Left ventricle myocardium superior (tissue), 1 donor: ENCODE results near the gene SERBP1. TPM values are rescaled to one million over a fixed set of nuclear protein-coding genes. Genes with fewer than 3 reads are reported as not detected.

Experiments used
- ATAC-seq: fragments of 200-7000 bp; cut with Tn5 transposase; one replicate; pipeline ENCODE4 v1.9.1; 2020; ENCODE audit warnings: mild to moderate bottlenecking, moderate library complexity
- DNase-seq: peaks from one replicate; pipeline ENCODE4 v3.0.0-alpha.2; 2020
- intact Hi-C: fragments of 100-400 bp; cut with micrococcal nuclease; formaldehyde crosslinking; loops from one replicate; pipeline ENCODE4 v1.11.0; 2022
- total RNA-seq: library from RNA; stranded (reverse); fragmentation: NEBNext Ultra II Directional; extraction: Animal tissue kit (Norgen Biotek cat#: 25700); gene quantifications from one replicate; pipeline ENCODE4 v1.2.1, GENCODE V29; 2021
- donor health status: DM: no; HTN: yes; CAD: no; lungs with severe emphysema.

The SERBP1 gene
- total RNA-seq, 1 donor from 2014 or later = 134 TPM

DNA sequence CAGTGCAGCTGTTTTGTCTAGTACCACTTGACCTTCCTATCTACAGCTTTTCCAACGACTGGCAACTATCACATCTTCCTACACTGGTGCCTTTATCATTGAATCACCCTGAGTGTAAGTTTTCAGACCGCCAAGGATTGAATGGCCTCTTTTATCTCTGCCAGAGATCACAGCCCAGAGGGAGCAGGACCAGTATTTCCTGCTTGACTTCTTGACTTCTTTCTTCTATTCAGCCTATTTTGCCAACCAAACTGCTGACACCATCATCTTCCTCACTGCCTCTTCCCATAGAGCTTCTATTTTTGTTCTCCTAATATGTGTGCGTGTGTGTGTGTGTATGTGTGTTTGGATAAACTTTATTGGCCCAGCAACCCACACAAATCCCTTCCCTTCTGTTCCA is 53.8 kb downstream of the SERBP1 start:
- intact Hi-C loops = no loop called here
- DNase-seq (no peak), ATAC-seq (no peak)

DNA sequence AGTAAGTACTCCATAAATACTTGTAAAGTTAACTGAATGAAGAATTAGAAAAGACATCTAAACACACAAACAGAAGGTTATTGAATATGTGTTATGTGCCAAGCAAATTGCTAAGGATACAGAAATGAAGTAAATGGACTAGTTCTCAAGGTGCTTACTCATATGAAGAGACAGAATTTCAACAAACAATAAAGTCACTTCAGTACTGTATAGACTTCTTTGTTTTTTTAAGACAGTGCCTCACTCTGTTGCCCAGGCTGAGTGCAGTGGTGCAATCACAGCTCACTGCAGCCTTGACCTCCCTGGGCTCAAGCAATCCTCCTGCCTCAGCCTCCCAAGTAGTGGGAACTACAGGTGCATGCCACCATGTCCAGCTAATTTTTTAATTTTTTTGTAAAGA is 57.3 kb downstream of the SERBP1 start:
- ATAC-seq (no peak), DNase-seq (no peak)
- intact Hi-C loops = no loop called here

DNA sequence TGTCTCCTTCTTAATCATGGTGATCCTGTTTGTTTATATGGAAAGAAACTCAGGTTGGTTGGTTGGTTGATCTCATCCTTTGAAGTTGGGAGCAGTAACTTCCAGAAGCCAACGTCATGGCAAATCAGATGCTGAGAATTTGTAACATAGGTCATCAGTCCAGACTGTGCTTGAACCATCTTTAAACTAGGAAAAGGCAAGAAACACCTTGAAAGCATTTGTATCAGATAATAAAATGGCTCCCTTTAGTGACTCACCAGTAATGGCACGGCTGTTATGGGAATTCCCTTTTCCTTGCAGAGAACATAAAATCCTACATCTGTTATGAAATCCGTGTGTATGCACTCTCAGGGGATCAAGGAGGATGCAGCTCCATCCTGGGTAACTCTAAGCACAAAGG is 58.1 kb downstream of the SERBP1 start:
- no peak for ATAC-seq
- DNase-seq = no peak
- intact Hi-C loops = no loop called here

DNA sequence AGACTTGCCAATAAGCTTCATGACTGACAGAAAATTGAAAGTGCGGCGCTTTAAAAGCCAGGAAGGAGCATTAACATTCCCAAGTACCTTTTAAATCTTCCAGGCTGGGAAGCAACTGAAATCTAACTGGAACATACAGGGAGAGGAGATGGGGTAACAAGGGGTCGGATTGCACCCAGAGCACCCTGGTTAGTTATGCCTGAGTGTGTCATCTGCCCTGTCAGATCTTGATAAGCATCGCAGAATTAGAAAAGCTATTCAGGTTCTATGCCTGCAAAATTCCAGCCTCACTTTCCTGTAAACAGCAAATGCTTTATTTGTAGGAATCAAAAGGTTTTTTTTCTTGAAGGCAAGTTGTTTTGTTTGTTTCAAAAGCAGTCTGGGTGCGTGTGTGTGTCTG is 58.5 kb downstream of the SERBP1 start:
- ATAC-seq = no peak
- no peak for DNase-seq
- intact Hi-C loops = no loop called here

DNA sequence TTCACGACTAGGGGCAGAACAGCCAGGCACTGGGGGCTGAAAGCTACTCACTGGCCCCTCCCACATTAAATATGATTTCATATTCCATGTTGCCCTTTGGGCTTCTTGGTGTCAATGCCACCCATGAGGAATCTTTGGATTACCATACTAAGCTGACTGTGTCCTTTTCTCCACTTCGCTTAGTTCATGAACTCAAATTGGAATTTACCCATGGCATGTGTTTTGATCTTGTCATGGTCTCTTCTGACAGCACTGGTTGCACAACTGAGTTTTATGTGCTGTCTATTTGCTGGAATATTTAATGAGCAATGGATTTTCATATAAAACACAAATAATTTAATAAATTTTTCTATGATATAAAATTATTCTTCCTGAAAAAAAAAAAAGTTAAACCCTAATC is 59.2 kb downstream of the SERBP1 start:
- DNase-seq (no peak), ATAC-seq (no peak)
- intact Hi-C loops = no loop called here

DNA sequence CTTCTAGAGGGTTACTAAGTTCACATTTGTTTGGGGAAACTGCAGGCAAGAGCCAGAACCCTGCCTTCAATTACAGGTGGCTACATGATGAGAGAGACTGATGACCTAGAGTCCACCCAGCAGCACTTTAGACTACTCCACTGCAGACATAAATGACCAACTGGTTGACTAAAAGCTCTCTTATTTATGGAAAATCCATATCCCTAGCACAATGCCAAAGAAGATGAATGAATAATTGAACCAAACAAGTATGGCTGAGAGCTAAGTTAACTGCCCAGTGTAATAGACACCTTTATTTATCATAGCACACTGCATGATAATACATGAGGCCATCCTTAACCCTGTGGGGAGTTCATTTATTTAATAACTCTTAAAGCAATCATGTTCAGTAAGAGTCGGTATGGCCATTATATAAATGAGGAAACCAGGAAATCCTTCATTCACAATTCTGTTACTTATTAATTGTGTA is 62.1 kb downstream of the SERBP1 start:
- ATAC-seq (no peak), DNase-seq (no peak)
- intact Hi-C loops = no loop called here

DNA sequence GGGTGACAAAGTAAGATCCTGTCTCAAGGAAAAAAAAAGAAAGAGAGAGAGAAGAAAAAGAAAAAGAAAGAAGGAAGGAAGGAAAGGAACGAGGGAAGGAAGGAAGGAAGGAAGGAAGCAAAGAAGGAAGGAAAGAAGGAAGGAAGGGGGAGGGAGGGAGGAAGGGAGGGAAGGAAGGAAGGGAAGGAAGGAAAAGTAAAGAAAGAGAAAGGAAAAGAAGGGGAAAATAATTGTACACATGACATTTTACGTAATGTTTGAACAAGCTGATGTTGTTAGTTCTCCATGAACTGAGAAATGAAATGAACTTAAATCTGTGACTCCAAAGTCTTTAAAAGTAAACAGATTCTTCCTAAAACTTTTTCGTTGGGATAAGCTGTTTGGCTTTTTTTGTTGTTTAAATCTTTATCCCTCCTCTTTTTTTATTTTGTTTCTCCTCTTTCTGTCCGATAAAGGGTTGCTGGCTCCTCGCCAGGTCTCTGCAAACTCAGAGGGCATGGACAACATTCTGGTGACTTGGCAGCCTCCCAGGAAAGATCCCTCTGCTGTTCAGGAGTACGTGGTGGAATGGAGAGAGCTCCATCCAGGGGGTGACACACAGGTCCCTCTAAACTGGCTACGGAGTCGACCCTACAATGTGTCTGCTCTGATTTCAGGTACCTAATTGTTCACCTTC is 62.7 kb downstream of the SERBP1 start:
- peak; percentile 49 for DNase-seq
- intact Hi-C loops = no loop called here
- peak; percentile 29 for ATAC-seq

DNA sequence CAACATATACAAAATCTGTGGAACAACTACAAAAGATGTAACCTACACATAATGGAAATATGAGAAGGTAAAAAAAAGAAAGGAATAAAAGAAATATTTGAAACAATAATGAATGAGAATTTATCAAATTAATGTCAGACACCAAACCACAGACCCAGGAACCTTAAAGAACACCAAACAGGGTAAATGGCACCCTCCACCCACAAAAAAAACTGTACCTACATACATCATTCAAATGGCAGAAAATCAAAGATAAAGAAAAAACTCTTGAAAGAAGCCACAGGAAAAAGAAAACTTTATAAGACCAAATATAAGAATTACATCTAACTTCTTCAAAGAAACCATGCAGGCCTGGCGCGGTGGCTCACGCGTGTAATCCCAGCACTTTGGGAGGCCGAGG is 68.6 kb downstream of the SERBP1 start:
- no peak for ATAC-seq
- intact Hi-C loops = no loop called here
- no peak for DNase-seq

DNA sequence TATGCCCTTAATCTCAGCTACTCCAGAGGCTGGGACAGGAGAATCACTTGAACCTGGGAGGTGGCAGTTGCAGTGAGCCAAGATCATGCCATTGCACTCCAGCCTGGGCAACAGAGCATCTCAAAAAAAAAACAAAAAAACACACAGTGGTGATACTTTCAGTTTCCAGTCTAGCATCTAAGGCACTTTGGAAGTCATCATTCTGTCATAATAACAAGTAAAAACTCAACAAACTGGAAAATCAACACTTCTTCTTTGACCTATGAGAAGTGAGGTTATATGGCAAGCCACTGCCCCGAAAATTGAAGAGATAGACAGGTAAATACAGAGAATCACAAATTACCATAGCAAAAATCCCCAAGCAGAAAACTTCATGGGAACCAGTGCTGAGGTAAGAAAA is 70.6 kb downstream of the SERBP1 start:
- no peak for DNase-seq
- intact Hi-C loops = no loop called here
- no peak for ATAC-seq

Other genes starting within 250 kb of the SERBP1 start
- gene IL12RB2, start 122.5 kb downstream of the SERBP1 start, total RNA-seq = 0.37 TPM